Fibroblast of upper back skin (primary cell): ENCODE data around the gene HTATIP2.
A peak's percentile ranks its signal among the peaks of the same experiment; 100 is the strongest.
"Not testable (repeated sequence)": the region's sequence is repeated elsewhere in the genome, so short reads cannot be mapped to it uniquely, and the experiment has no call there.

Experiments used
- DNase-seq: peaks from one replicate; pipeline ENCODE4 v3.0.0-alpha.2; 2013

Gene HTATIP2

GRCh38 chr11:20372081-20372626 lies 8.6 kb downstream of the HTATIP2 start:
- no peak for DNase-seq

GRCh38 chr11:20373147-20373546 lies 9.6 kb downstream of the HTATIP2 start:
- no peak for DNase-seq

DNA sequence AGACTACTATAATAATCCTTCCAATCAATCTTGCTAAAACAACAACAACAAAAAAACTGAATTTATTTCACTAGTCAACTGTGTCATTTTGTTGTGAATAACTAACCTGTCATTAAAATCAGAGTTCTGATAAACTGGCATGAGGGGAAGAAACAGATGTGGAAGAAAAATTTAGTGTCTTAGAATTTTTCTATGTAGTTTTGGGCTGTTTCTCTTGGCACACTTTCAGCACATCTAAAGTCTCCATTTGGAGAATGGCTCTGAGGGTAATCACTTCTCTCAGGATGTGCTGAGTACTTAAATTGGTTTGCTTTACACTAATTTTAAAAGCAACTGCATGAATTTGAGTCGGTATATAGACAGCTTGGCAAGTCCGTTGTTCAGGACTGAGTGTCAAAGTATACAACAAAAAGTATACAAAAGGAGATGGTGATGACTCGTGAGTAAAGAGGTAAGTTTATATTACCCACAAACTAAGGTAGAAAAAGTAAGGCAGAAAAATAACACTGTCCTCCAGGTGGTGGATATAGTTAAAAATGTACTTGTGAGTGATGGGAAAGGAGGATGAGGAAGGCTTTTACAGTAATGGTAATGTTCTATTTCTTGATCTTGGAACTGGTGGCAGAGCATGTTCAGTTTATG lies 10.2 kb downstream of the HTATIP2 start:
- no peak for DNase-seq

DNA sequence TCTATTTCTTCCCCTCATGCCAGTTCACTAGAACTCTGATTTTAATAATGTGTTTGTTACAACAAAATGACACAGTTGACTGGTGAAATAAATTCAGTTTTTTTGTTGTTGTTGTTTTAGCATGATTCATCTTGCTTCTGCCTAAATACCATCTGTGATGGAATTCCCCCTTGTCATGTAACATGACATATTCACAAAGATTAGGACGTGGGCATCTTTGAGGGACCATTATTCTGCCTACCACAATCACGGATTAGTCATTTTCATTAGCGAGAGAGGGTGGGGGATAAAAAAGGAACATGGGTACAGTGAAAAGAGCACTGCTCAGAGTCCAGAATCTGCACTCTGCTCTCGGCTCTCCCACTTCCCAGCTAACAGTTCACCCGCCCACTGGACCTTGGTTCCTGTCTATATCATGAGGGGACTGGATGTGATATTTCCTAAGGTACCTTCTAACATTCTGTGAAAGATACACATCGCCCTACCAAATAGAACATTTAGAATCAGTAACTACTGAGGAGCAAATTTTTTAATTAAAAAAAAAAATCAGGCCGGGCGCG lies 11.3 kb downstream of the HTATIP2 start:
- no peak for DNase-seq

GRCh38 chr11:20376162-20376730 lies 12.7 kb downstream of the HTATIP2 start:
- DNase-seq: no peak

GRCh38 chr11:20385996-20386395 lies 22.5 kb downstream of the HTATIP2 start:
- not testable (repeated sequence) for DNase-seq

GRCh38 chr11:20387261-20388095 lies 24.0 kb downstream of the HTATIP2 start, which contains the start of gene PRMT3:
PRMT3 (plus strand) TSS chr11:20387716; CDS start chr11:20387747, 31 bp downstream.
- DNase-seq: peak; percentile 94

DNA sequence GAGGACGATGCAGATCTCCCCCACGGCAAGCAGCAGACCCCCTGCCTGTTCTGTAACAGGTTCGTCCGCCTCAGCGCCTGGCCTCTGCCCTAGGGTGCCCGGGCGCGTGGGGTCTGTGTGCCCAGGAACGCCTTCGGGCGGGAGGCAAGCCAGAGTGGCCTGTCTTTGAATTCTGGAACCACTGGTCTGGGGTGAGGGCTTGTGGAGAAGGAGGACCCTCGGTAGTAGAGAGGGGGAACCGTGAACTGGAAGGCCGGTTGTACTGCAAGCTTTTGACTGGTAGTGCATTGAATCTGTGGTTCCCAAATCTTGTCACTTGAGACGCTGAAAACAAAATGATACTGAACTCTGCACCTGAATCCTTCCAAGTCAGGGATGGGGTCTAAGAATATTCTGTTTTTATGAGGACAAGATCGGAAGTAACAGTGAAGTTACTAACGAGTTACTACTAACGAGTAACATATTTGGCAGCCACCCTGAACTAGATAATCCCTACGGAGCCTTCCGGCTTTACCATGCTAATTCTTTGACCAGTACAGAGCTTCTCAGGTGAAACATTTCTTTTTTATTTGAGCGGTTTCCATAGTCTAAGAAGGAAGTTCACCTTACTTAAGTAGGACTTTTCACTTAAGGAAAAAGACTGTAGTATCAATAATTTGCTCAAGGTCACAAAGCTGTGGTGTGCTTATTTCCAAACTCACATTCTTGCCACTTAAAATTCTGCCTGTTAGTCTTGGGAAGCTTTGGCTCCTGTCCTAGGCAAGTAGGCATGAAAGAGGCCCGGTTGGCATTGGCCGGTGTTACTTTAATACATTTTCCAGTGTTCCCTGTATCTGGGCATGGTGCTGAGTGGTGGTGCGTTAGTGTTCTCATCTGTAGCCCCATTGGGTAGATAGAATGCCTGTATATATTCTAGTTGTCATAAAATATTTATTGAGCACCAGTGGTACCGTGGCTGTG lies 24.9 kb downstream of the HTATIP2 start:
- no peak for DNase-seq

- peak; percentile 54 for DNase-seq
Measured at GRCh38 chr11:20397281-20397680, 33.8 kb downstream of the HTATIP2 start.

- DNase-seq: no peak
Measured at GRCh38 chr11:20399498-20399897, 36.0 kb downstream of the HTATIP2 start.

- no peak for DNase-seq
Measured at GRCh38 chr11:20403059-20403458, 39.5 kb downstream of the HTATIP2 start.

GRCh38 chr11:20406484-20406883 lies 43.0 kb downstream of the HTATIP2 start:
- no peak for DNase-seq

GRCh38 chr11:20407344-20407743 lies 43.8 kb downstream of the HTATIP2 start:
- DNase-seq: no peak

DNA sequence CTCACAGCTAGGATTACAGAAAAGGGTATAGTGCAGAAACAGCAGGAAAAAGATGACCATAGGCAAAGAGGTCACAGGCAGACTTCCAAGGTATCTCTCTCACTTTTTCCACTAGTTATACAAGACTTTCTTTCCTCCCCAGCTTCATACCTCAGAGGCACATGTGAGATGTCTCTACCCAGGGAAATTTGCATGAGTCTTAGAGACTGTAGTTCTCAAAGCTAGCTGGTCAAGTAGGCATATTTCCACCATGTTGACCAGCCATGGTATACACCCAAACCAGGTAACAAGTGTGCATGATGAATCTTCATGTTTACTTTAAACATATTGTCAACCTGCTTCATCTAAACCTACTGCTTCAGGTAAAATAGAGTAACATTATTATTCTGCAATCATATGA lies 51.9 kb downstream of the HTATIP2 start:
- DNase-seq: no peak

DNA sequence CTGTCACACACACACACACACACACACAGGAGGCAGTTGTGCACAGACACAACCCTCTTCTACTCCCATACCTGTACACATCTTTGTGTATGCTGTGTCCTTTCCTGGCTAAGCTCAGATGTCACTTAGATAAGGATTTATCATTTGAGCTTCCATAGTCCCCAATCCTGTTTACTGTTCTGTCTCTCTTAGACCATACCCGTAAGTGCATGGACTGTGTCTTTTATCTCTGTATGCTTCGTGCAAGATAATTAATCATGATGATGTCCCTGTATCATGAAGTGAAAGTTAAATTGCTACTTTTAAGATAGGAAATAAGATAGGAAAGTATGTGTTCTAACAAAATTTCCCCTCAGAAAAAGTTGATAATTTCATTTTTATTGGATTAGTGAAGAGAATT lies 54.3 kb downstream of the HTATIP2 start:
- DNase-seq: no peak

GRCh38 chr11:20421946-20422345 lies 58.4 kb downstream of the HTATIP2 start:
- no peak for DNase-seq

GRCh38 chr11:20429216-20429615 lies 65.7 kb downstream of the HTATIP2 start:
- no peak for DNase-seq
